GM13977 (cell line): ENCODE measurements around the gene RXRA.
"Not testable (repeated sequence)": the region's sequence is repeated elsewhere in the genome, so short reads cannot be mapped to it uniquely, and the experiment has no call there.

Experiments used
- DNase-seq: peaks from one replicate; pipeline ENCODE4 v3.0.0; 2012; ENCODE audit warnings: low spot score
- in situ Hi-C: fragments of 300-500 bp; cut with MboI; formaldehyde crosslinking; loops from one replicate; pipeline ENCODE4 v1.12.0; 2022; ENCODE audit warnings: low sequenced_read_pairs, low pct_unique_long_range_greater_than_20kb, mixed read lengths, inconsistent platforms; ENCODE audit not compliant: unreplicated experiment
- TF ChIP-seq, protein P1 (sequence below): IDR thresholded peaks from 2 replicates; pipeline ENCODE4 v1.5.1; 2012; ENCODE audit warnings: mild to moderate bottlenecking, control low read depth; ENCODE audit not compliant: insufficient read depth; ENCODE audit errors: extremely low read depth, missing control alignments

The RXRA gene

DNA sequence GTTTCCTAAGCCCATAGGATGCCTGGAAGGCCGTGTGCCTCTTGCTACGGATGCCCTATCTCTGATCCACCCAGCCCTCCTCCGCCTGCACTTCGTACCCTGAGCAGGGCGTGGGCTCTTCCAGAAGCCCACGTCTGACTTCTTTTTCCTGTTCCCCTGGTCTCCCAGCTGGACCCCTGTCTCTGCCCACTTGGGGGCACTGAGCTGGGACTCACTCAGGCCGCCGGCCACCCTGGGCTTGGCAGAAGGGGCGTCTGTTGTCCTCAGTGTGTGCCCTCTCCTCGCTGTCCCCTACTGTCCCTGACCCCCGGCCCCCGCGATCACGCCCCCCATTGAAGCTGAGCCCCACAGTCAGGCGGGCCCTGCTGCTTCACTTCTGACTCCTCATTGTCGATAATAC, 22.0 kb upstream of the RXRA start:
- in situ Hi-C loops = no loop called here
- TF ChIP-seq, protein P1, sequence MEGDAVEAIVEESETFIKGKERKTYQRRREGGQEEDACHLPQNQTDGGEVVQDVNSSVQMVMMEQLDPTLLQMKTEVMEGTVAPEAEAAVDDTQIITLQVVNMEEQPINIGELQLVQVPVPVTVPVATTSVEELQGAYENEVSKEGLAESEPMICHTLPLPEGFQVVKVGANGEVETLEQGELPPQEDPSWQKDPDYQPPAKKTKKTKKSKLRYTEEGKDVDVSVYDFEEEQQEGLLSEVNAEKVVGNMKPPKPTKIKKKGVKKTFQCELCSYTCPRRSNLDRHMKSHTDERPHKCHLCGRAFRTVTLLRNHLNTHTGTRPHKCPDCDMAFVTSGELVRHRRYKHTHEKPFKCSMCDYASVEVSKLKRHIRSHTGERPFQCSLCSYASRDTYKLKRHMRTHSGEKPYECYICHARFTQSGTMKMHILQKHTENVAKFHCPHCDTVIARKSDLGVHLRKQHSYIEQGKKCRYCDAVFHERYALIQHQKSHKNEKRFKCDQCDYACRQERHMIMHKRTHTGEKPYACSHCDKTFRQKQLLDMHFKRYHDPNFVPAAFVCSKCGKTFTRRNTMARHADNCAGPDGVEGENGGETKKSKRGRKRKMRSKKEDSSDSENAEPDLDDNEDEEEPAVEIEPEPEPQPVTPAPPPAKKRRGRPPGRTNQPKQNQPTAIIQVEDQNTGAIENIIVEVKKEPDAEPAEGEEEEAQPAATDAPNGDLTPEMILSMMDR = no peak
- DNase-seq = no peak

DNA sequence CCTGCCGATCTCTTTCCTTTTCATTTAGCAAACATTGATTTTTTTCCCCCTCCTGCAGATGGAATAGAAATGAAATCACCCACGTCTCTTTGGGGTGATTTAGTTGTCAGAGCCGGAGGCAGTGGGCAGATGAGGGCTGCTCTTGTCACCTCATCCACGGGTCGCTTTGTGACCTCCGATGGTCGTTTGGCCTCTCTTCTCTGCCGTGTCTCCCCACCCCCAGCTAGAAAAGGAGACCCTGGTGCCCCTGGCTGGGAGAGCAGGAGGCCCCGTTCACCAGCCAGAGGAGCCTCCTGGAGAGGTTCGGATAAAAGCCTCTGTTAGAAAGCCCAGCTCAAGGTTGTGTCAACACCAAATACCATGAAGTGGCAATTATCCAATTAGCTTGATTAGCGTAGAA, 21.6 kb upstream of the RXRA start:
- DNase-seq = no peak
- in situ Hi-C loops = no loop called here
- TF ChIP-seq, protein P1 = no peak

DNA sequence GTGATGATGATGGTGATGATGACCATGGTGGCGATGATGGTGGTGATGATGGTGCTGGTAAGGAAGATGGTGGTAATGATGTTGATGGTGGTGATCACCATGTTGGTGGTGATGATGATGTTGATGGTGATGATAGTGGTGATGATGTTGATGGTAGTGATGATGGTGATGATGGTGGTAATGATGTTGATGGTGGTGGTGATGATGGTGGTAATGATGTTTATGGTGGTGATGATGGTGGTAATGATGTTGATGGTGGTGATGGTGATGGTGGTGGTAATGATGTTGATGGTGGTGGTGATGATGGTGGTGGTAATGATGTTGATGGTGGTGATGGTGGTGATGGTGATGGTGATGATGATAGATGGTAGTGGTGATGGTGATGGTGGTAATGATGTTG, 20.7 kb upstream of the RXRA start:
- no peak for DNase-seq
- TF ChIP-seq, protein P1 = no peak
- in situ Hi-C loops = no loop called here

DNA sequence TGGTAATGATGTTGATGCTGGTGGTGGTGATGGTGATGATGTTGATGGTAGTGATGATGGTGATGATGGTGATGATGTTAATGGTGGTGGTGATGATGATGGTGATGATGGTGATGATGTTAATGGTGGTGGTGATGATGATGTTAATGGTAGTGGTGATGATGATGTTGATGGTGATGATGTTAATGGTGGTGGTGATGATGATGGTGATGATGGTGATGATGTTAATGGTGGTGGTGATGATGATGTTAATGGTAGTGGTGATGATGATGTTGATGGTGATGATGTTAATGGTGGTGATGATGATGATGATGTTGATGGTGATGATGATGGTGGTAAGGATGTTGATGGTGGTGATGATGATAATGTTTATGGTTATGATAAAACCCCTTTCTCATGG, 20.2 kb upstream of the RXRA start:
- DNase-seq = not testable (repeated sequence)

DNA sequence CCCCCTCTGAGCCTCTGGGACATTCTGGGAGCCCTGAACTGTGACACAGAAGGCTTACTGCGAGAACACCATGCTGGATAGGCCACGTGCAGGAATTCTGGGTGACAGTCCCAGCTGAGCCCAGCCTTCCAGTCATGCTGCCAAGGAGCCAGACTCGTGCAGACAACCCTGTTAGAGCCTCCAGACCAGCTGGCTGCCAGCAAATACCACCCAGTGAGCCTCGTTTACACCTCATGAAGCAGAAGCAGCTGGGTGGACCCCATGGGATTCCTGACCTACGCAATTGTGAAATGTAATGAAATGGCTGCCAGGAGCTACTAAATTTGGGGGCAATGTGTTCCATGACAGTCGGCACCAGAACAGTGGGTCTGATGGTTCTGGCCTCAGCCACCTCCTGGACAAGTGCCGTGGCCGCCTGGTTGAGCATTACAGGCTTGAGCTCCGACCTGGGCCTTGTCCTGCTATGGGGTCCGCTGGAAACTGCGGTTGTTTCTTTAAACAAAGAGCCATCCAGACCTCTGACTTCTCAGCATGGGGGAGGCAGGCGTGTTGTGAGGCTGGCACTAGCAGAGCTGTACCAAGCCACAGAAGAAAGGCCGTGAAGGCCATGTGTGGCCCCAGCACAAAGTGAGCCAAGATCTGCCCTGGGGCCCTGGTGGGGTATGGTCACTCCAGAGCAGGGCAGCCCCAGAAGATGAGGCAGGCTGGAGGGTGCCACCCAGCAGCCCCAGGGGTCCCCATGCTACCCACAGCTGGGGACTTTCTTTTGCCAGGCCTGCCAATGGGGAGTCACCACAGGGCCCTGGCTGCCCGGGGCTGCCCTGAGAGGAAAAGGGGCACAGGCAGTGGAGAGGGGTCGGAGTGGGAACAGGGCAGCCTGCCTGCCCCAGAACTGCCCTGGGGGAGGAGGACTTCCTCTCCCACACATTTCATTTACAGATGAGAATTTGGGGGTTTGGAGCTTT, 19.3 kb upstream of the RXRA start:
- no peak for DNase-seq
- in situ Hi-C loops = no loop called here
- TF ChIP-seq, protein P1 = no peak

More for the DNA sequence above, 20.2 kb upstream of the RXRA start:
- in situ Hi-C loops = not testable (repeated sequence)

DNA sequence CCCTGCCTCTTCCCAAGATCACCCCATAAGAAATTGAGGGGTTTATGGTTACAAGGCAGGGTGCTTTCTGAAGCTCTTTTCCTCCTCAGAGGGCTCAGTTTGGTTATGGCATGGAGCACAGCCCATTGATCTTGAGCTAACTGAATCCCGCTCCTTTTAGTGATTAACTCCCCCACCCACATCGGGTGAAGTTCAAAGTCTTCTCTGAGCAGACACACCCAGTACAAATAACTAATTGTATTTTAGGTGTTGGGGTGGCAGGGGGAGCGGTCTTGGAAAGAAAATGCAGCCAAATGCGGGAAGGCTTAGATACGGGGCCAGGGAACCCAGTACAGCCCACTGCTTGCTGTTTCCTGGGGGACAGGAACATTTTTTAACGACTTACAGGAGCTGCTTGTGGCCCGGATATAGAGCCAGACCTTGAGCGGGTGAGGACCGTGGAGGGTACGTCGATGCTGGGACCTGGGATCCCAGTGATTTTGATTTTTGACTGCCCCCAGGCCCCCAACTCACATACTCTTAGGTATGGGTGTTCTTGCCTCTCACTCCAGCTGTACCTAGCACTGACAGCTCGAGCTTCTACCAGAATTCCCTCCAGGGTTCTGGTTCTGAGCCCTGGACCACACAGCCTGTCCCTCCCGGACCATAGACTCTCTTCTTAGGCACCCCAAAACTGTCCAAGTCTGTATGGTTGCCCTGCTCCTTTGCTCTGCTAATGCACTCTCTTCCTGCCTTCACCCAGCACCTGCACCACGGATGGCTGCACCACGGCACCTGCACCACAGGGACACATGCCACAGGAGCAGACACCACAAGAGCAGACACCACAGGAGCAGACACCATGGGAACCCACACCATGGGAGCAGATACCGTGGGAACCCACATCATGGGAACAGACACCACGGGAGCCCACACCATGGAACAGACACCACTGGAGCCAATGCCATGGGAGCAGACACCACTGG, 18.3 kb upstream of the RXRA start:
- in situ Hi-C loops = no loop called here
- TF ChIP-seq, protein P1 = no peak
- DNase-seq = no peak

DNA sequence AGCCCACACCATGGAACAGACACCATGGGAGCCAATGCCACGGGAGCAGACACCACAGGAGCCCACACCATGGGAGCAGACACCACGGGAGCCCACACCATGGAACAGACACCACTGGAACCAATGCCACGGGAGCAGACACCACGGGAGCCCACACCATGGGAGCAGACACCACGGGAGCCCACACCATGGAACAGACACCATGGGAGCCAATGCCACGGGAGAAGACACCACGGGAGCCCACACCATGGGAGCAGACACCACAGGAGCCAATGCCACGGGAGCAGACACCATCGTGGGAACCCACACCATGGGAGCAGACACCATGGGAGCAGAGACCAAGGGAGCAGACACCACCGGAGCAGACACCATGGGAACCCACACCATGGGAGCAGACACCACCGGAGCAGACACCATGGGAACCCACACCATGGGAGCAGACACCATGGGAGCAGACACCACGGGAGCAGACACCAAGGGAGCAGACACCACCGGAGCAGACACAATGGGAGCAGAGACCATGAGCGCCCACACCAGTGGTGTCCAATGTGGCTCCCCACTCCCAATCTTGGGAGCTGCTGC, 17.5 kb upstream of the RXRA start:
- DNase-seq, in situ Hi-C loops: not testable (repeated sequence)
